ENCODE measurements around the gene CES5A. TPM values are rescaled to one million over a fixed set of nuclear protein-coding genes. Genes with fewer than 3 reads are reported as not detected.

CES5A gene
- not detected for total RNA-seq

GRCh38 chr16:55875273-55875672, at the start of gene CES5A:
TSS of gene CES5A (minus strand) at chr16:55875373. CDS start at chr16:55875221, 152 bp downstream.

GRCh38 chr16:55832773-55833691, 42.1 kb downstream of the CES5A start, which contains the start of gene CES1:
TSS of gene CES1 (minus strand) at chr16:55833096. CDS start at chr16:55833055, 41 bp downstream.

Other genes starting within 250 kb of the CES5A start
- gene SLC6A2, start 219.4 kb downstream of the CES5A start, total RNA-seq: 9.0 TPM
- 5.8 TPM for gene CES1, start 42.3 kb downstream of the CES5A start, total RNA-seq